IMR-90 (cell line): ENCODE data around the gene PREB. TPM values are rescaled to one million over a fixed set of nuclear protein-coding genes. Genes with fewer than 3 reads are reported as not detected.

Experiments
- ATAC-seq: fragments of 200-7000 bp; cut with Tn5 transposase; 2 replicates; pipeline ENCODE4 v1.9.1; 2020; ENCODE audit warnings: low read depth, mild to moderate bottlenecking, moderate library complexity
- BruUV-seq: library from RNA; stranded (reverse); fragments of 400-500 nt; replicated peaks from 2 replicates; lab custom pipeline; 2021; lab: Mats Ljungman, UMichigan
- CTCF ChIA-PET: fragments of 300-600 bp; formaldehyde crosslinking; extraction: SDS; loops from one replicate; lab custom pipeline; 2021; ENCODE audit warnings: antibody characterized with exemption; lab: Yijun Ruan, JAX
- POLR2A ChIA-PET: fragments of 300-600 bp; sonication (Branson Sonifier 250); formaldehyde crosslinking; loops from one replicate; lab custom pipeline; 2022; ENCODE audit warnings: antibody characterized with exemption; ENCODE audit not compliant: unreplicated experiment; lab: Charles Lee
- DNase-seq: peaks from one replicate; pipeline ENCODE4 v3.0.0; 2013
- H2AFZ ChIP-seq: replicated peaks from 2 replicates; pipeline ENCODE3; 2013; ENCODE audit warnings: low read length, mild to moderate bottlenecking; ENCODE audit not compliant: poor library complexity
- H2AK5ac ChIP-seq: 2 replicates; pipeline ENCODE4 v1.6.1; 2013; ENCODE audit warnings: low read depth, low read length, inconsistent platforms
- H2AK9ac ChIP-seq: replicated peaks from 2 replicates; pipeline ENCODE3; 2013; ENCODE audit warnings: mild to moderate bottlenecking, low read depth, low read length, moderate library complexity; ENCODE audit not compliant: poor library complexity
- H2BK120ac ChIP-seq: 2 replicates; pipeline ENCODE4 v1.6.1; 2013; ENCODE audit warnings: low read depth, low read length, inconsistent platforms
- H2BK15ac ChIP-seq: 3 replicates; pipeline ENCODE4 v1.6.1; 2013; ENCODE audit warnings: low read depth, low read length, inconsistent platforms
- H2BK20ac ChIP-seq: 2 replicates; pipeline ENCODE4 v1.6.1; 2013; ENCODE audit warnings: low read depth, mild to moderate bottlenecking, inconsistent platforms, low read length, moderate library complexity
- H2BK5ac ChIP-seq: 2 replicates; pipeline ENCODE4 v1.6.1; 2013; ENCODE audit warnings: mild to moderate bottlenecking, low read depth, low read length, inconsistent platforms; ENCODE audit not compliant: poor library complexity, severe bottlenecking
- H3K14ac ChIP-seq: replicated peaks from 2 replicates; pipeline ENCODE4 v1.6.1; 2013; ENCODE audit warnings: low read depth, low read length, inconsistent platforms
- H3K18ac ChIP-seq: 2 replicates; pipeline ENCODE4 v1.6.1; 2013; ENCODE audit warnings: low read depth, low read length, control low read depth
- H3K23ac ChIP-seq: 2 replicates; pipeline ENCODE4 v1.6.1; 2013; ENCODE audit warnings: low read depth, low read length, inconsistent platforms
- H3K27ac ChIP-seq: 2 replicates; pipeline ENCODE4 v1.5.1; 2013; ENCODE audit warnings: mild to moderate bottlenecking, control low read depth, low read length; ENCODE audit not compliant: insufficient read depth
- H3K27me3 ChIP-seq: 2 replicates; pipeline ENCODE4 v1.6.1; 2013; ENCODE audit warnings: low read length; ENCODE audit not compliant: control insufficient read depth, insufficient read depth
- H3K36me3 ChIP-seq: 2 replicates; pipeline ENCODE4 v1.6.1; 2013; ENCODE audit warnings: low read length, mixed read lengths; ENCODE audit not compliant: control insufficient read depth, insufficient read depth
- H3K4ac ChIP-seq: 2 replicates; pipeline ENCODE4 v1.6.1; 2013; ENCODE audit warnings: low read depth, low read length, inconsistent platforms
- H3K4me1 ChIP-seq: 2 replicates; pipeline ENCODE4 v1.6.1; 2013; ENCODE audit warnings: low read length, mixed read lengths; ENCODE audit not compliant: control insufficient read depth, insufficient read depth
- H3K4me2 ChIP-seq: 2 replicates; pipeline ENCODE4 v1.6.1; 2013; ENCODE audit warnings: low read depth, mild to moderate bottlenecking, control low read depth, low read length, moderate library complexity
- H3K4me3 ChIP-seq: 2 replicates; pipeline ENCODE4 v1.5.1; 2013; ENCODE audit warnings: low read depth, mild to moderate bottlenecking, control low read depth, low read length, moderate library complexity; ENCODE audit not compliant: insufficient read depth
- H3K56ac ChIP-seq: 2 replicates; pipeline ENCODE4 v1.6.1; 2013; ENCODE audit warnings: low read length, inconsistent platforms; ENCODE audit not compliant: insufficient read depth; ENCODE audit errors: extremely low read depth
- H3K79me1 ChIP-seq, 2 experiments: 2 replicates each; pipeline ENCODE4 v1.6.1; 2013; ENCODE audit warnings: low read length in 2 of 2, inconsistent platforms in 1 of 2, low read depth in 1 of 2
- H3K9ac ChIP-seq: 2 replicates; pipeline ENCODE4 v1.6.1; 2013; ENCODE audit warnings: low read depth, low read length, control low read depth
- H3K9me1 ChIP-seq: 2 replicates; pipeline ENCODE4 v1.6.1; 2013; ENCODE audit warnings: low read length, inconsistent platforms; ENCODE audit not compliant: insufficient read depth
- H3K9me3 ChIP-seq: 2 replicates; pipeline ENCODE4 v1.6.1; 2013; ENCODE audit warnings: low read length; ENCODE audit not compliant: control insufficient read depth, insufficient read depth
- H4K20me1 ChIP-seq: 2 replicates; pipeline ENCODE4 v1.6.1; 2013; ENCODE audit warnings: low read length, inconsistent platforms; ENCODE audit not compliant: insufficient read depth
- H4K5ac ChIP-seq: 2 replicates; pipeline ENCODE4 v1.6.1; 2013; ENCODE audit warnings: mild to moderate bottlenecking, low read depth, low read length, control low read depth
- H4K8ac ChIP-seq, 2 experiments: 2 replicates each; pipeline ENCODE4 v1.6.1; 2013; ENCODE audit warnings: low read depth in 2 of 2, low read length in 2 of 2, control low read depth in 1 of 2, inconsistent platforms in 1 of 2
- H4K91ac ChIP-seq: 2 replicates; pipeline ENCODE4 v1.6.1; 2013; ENCODE audit warnings: low read depth, low read length, inconsistent platforms; ENCODE audit not compliant: insufficient read depth
- CEBPB ChIP-seq: IDR thresholded peaks from 2 replicates; pipeline ENCODE4 v1.6.1; 2012; ENCODE audit warnings: low read depth, low read length, improper control_type of control experiment
- CHD1 ChIP-seq: IDR thresholded peaks from 2 replicates; pipeline ENCODE4 v1.6.1; 2012; ENCODE audit warnings: low read depth, low read length, improper control_type of control experiment
- FOS ChIP-seq: fragments of 150-350 bp; IDR thresholded peaks from 2 replicates; pipeline ENCODE4 v1.6.1; 2016; ENCODE audit warnings: low read depth, low read length
- MAFK ChIP-seq: IDR thresholded peaks from 2 replicates; pipeline ENCODE4 v1.6.1; 2012; ENCODE audit warnings: low read depth, low read length, improper control_type of control experiment
- MAZ ChIP-seq: IDR thresholded peaks from 2 replicates; pipeline ENCODE4 v1.6.1; 2012; ENCODE audit warnings: low read depth, mild to moderate bottlenecking, low read length, improper control_type of control experiment, moderate library complexity, borderline replicate concordance
- MXI1 ChIP-seq: IDR thresholded peaks from 2 replicates; pipeline ENCODE4 v1.6.1; 2012; ENCODE audit warnings: low read depth, mild to moderate bottlenecking, low read length, moderate library complexity, borderline replicate concordance
- POLR2A ChIP-seq: IDR thresholded peaks from 2 replicates; pipeline ENCODE4 v1.6.1; 2012; ENCODE audit warnings: mild to moderate bottlenecking, low read depth, low read length
- RAD21 ChIP-seq: IDR thresholded peaks from 2 replicates; pipeline ENCODE4 v1.6.1; 2012; ENCODE audit warnings: low read length, improper control_type of control experiment
- RCOR1 ChIP-seq: IDR thresholded peaks from 2 replicates; pipeline ENCODE4 v1.6.1; 2012; ENCODE audit warnings: mild to moderate bottlenecking, low read length, improper control_type of control experiment; ENCODE audit not compliant: insufficient replicate concordance
- WGBS, 2 experiments: methylation state at CpG; one replicate each; pipeline versions ENCODE4 v1.1.5 to v1.1.7; 2013; ENCODE audit warnings: missing lambda C conversion rate in 2 of 2; ENCODE audit not compliant: insufficient read length in 1 of 2; ENCODE audit errors: extremely low coverage in 2 of 2; 5-methylcytosine and 5-hydroxymethylcytosine counted together
- dilution Hi-C: fragments of 300-500 bp; cut with HindIII; formaldehyde crosslinking; loops from one replicate; pipeline ENCODE4 v1.14.3; 2018; ENCODE audit warnings: low sequenced_read_pairs; ENCODE audit not compliant: unreplicated experiment
- in situ Hi-C: fragments of 300-500 bp; cut with MboI; formaldehyde crosslinking; loops from 3 replicates; pipeline ENCODE4 v1.14.3; 2019; ENCODE audit warnings: low sequenced_read_pairs, inconsistent platforms, mixed read lengths
- intact Hi-C: fragments of 100-400 bp; cut with micrococcal nuclease; formaldehyde crosslinking; loops from 2 replicates; pipeline ENCODE4 v1.10.0; 2022
- polyA plus RNA-seq, 3 experiments: library from polyadenylated mRNA; depleted of rRNA; stranded (reverse); fragments of >200 nt; gene quantifications; 2 replicates each; pipeline ENCODE4 v1.2.3, GENCODE V29; 2012; ENCODE audit warnings: low replicate concordance in 1 of 3
- total RNA-seq: library from RNA; depleted of rRNA; stranded (reverse); fragments of >200 nt; gene quantifications from 2 replicates; pipeline ENCODE4 v1.2.3, GENCODE V29; 2012
- TF ChIP-seq, protein P1 (sequence below): conservative IDR thresholded peaks from 2 replicates; pipeline ENCODE4 v1.5.1; 2012; ENCODE audit warnings: mild to moderate bottlenecking, low read depth, low read length, improper control_type of control experiment
- TF ChIP-seq, protein P2 (sequence below): fragments of 150-350 bp; IDR thresholded peaks from 2 replicates; pipeline ENCODE4 v1.6.1; 2017; ENCODE audit warnings: mild to moderate bottlenecking, antibody characterized with exemption, low read length, low read depth

The PREB gene
- total and polyA plus RNA-seq, 2 of the 4 experiments (the other 2 are of a cell fraction), result 38.9 to 52.2 TPM

DNA sequence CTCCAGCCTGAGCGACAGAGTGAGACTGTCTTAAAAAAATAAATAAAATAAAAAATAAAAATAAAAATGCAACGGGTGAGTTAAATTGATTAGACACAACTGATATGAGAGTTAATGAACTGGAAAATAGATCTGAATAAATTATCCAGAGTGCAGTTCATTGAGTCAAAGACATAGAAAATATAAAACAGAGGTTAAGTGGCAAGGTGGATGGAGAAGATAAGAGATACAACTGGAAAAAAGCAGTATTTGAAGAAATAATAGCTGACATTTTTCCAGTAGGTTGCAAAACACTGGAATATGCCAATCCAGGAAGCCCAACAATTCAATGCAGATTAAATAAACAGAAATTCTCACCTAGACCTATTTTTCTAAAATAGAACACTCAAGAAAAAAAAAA lies 26.2 kb downstream of the PREB start:
- H2BK20ac ChIP-seq, result no peak overlapping the region
- H3K36me3 ChIP-seq, result no peaks in the 10 kb centered on the region
- no peak overlapping the region for H3K4me2 ChIP-seq
- WGBS, 2 experiments, result no CpG with 5 or more reads among the region's 2 CpGs
- H3K23ac ChIP-seq, result no peak overlapping the region
- H3K4ac ChIP-seq, result no peak overlapping the region
- H4K5ac ChIP-seq, result no peak overlapping the region
- H2AK5ac ChIP-seq, result no peak overlapping the region
- H2BK120ac ChIP-seq, result no peak overlapping the region
- H3K9me3 ChIP-seq, result no peaks in the 10 kb centered on the region
- no peak overlapping the region for H3K14ac ChIP-seq
- in situ Hi-C loops (no loop called here), intact Hi-C loops (no loop called here), dilution Hi-C loops (no loop called here)
- H2AFZ ChIP-seq, result no peak overlapping the region
- ChIA-PET CTCF (no interaction called here), POLR2A (interaction anchor here (0.6 kb wide), 1 partner anchor 27 kb away, joined by 3 read pairs; no protein-coding TSS in a partner anchor)
- H3K27me3 ChIP-seq, result peaks cover 34% of the 10 kb centered on the region
- ATAC-seq, result no peak
- TF ChIP-seq, protein P1, sequence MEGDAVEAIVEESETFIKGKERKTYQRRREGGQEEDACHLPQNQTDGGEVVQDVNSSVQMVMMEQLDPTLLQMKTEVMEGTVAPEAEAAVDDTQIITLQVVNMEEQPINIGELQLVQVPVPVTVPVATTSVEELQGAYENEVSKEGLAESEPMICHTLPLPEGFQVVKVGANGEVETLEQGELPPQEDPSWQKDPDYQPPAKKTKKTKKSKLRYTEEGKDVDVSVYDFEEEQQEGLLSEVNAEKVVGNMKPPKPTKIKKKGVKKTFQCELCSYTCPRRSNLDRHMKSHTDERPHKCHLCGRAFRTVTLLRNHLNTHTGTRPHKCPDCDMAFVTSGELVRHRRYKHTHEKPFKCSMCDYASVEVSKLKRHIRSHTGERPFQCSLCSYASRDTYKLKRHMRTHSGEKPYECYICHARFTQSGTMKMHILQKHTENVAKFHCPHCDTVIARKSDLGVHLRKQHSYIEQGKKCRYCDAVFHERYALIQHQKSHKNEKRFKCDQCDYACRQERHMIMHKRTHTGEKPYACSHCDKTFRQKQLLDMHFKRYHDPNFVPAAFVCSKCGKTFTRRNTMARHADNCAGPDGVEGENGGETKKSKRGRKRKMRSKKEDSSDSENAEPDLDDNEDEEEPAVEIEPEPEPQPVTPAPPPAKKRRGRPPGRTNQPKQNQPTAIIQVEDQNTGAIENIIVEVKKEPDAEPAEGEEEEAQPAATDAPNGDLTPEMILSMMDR, result no peak
- TF ChIP-seq CEBPB, result no peak
- no peak for TF ChIP-seq CHD1
- no peak for TF ChIP-seq FOS
- TF ChIP-seq, protein P2, sequence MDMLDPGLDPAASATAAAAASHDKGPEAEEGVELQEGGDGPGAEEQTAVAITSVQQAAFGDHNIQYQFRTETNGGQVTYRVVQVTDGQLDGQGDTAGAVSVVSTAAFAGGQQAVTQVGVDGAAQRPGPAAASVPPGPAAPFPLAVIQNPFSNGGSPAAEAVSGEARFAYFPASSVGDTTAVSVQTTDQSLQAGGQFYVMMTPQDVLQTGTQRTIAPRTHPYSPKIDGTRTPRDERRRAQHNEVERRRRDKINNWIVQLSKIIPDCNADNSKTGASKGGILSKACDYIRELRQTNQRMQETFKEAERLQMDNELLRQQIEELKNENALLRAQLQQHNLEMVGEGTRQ, result no peak
- no peak for TF ChIP-seq MAZ
- no peak for TF ChIP-seq RAD21
- TF ChIP-seq RCOR1, result no peak
- TF ChIP-seq POLR2A, result no peak
- no peak for TF ChIP-seq MAFK
- no peak for TF ChIP-seq MXI1
- no peaks in the 10 kb centered on the region for H3K79me1 ChIP-seq
- H3K9ac ChIP-seq, result no peak overlapping the region
- no peak overlapping the region for H2BK5ac ChIP-seq
- no peaks in the 10 kb centered on the region for H3K4me1 ChIP-seq
- H4K8ac ChIP-seq, result no peak overlapping the region
- no peaks in the 10 kb centered on the region for H3K9me1 ChIP-seq
- no peak overlapping the region for H4K91ac ChIP-seq
- no peak overlapping the region for H3K18ac ChIP-seq
- no peak overlapping the region for H3K56ac ChIP-seq
- no peaks in the 10 kb centered on the region for H4K20me1 ChIP-seq
- no peak overlapping the region for H3K27ac ChIP-seq
- BruUV-seq, result no TSS peak
- H2AK9ac ChIP-seq, result no peak overlapping the region
- H3K4me3 ChIP-seq, result no peak overlapping the region
- no peak for DNase-seq
- H2BK15ac ChIP-seq, result no peak overlapping the region
